ENCODE data around the gene GRK5.

Gene GRK5

GRCh38 chr10:119327096-119327745, 119.8 kb downstream of the GRK5 start:
- intact Hi-C loops (cut with DNase I) = no loop called here

GRCh38 chr10:119328223-119328622, 120.9 kb downstream of the GRK5 start:
- intact Hi-C loops (cut with DNase I) = no loop called here
- DNase-seq = peak in 1 of 10 donors; percentile 7

More at GRCh38 chr10:119327096-119327745, 119.8 kb downstream of the GRK5 start:
- DNase-seq = peak in 2 of 10 donors; percentile 54 to 63

GRCh38 chr10:119330342-119330741, 123.0 kb downstream of the GRK5 start:
- intact Hi-C loops (cut with DNase I) = no loop called here

GRCh38 chr10:119331061-119331460, 123.7 kb downstream of the GRK5 start:
- DNase-seq = peak in 2 of 10 donors; percentile 55 to 61

More at GRCh38 chr10:119330342-119330741, 123.0 kb downstream of the GRK5 start:
- peak in 1 of 10 donors; percentile 4 for DNase-seq

GRCh38 chr10:119333146-119333792, 125.9 kb downstream of the GRK5 start:
- intact Hi-C loops (cut with DNase I) = no loop called here
- peak in 2 of 10 donors; percentile 38 to 57 for DNase-seq

More at GRCh38 chr10:119331061-119331460, 123.7 kb downstream of the GRK5 start:
- intact Hi-C loops (cut with DNase I) = no loop called here

- intact Hi-C loops (cut with DNase I) = no loop called here
These were observed 128.4 kb downstream of the GRK5 start for GRCh38 chr10:119335671-119336353.

DNA sequence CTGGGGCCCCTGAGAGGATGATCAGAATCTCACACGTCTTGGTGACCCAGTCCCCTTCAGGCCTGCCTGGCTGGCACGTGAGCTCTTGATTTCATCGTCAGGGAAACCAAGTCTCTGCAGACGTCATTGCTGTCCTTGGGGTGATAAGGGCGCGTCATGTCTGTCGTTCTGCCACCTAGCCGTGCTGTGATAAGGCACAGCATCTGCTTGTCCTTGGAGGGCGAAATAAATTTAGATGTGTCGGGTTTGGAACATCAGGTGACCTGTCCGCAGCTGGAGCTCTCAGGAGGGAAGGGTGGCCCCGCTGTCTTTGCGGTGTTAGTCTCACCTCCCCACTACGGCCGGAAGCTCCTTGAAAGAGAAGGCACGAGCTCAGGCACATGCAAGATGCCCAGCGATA, 129.2 kb downstream of the GRK5 start:
- intact Hi-C loops (cut with DNase I) = no loop called here
- peak in 2 of 10 donors; percentile 52 for DNase-seq

More at GRCh38 chr10:119335671-119336353, 128.4 kb downstream of the GRK5 start:
- peak in 2 of 10 donors; percentile 32 to 54 for DNase-seq

DNA sequence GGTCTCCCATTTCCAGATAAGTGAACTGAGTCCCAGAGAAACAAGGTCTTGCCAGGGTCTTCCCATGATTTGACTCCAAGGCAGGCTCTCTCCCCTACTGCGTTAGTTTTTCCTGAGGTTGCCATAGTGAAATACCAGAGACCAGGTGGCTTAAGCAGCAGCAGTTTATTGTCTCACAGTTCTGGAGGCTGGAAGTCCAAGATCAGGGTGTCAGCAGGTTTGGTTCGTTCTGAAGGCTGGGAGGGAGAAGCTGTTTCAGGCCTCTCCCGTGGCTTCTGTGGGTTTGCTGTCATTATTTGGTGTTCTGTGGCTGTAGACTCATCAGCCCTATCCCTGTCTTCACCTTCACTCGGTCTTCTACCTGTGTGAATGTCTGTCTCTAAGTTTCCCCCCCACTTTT, 129.9 kb downstream of the GRK5 start:
- intact Hi-C loops (cut with DNase I) = no loop called here

GRCh38 chr10:119337796-119338432, 130.5 kb downstream of the GRK5 start:
- DNase-seq = no peak
- intact Hi-C loops (cut with DNase I) = no loop called here

More for the DNA sequence above, 129.9 kb downstream of the GRK5 start:
- DNase-seq = no peak

DNA sequence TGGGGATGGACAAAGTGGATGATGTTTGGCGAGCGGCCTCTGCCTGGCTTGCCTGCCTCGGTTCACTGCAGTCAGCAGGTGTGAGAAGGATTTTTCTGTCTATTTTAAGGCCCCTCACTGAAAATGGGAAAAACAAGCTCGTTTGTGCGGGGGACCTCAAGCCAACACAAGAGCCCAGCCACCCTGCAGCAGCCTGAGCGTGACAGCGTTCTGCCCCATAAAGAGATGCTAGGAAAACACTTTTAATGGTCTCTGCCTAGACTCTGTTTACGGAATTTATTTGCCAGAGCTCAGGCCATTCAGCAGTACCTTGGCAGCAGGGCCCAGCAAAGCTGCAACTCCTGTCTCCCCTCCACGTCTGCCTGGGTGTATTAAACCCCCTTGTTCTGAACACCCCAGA, 131.7 kb downstream of the GRK5 start:
- DNase-seq = peak in 2 of 10 donors; percentile 45 to 59
- intact Hi-C loops (cut with DNase I) = no loop called here

DNA sequence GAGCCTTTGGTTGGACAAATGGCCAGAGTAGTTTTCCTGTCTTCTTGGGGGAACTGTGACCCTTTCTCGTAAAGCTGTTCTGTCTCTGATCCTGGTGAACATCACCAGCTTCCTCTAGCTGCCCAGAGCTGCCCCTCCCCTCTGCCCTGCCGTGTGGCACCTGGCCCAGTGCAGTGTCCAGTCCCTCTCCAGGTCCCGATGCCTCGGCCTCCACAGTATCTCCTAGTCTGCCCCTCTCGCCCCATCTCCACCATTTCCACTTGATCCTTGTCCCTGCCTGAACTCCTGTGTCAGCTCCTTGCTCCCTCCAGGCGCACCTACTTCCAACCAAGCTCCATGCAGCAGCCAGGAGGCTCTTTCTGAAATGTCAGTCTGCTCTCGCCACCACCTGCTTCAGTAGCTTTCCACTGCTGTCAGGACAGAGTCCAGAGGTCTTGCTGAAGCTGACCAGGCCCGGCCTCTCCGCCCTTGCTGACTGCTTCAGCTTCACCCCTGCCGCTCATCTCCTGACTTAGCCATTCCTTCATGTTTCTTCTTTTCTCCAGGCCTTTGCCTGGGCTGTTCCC, 133.6 kb downstream of the GRK5 start:
- DNase-seq = peak in 1 of 10 donors; percentile 65
- intact Hi-C loops (cut with DNase I) = no loop called here

GRCh38 chr10:119341459-119342301, 134.3 kb downstream of the GRK5 start:
- DNase-seq = peak in 2 of 10 donors; percentile 11 to 64
- intact Hi-C loops (cut with DNase I) = no loop called here

GRCh38 chr10:119342335-119342734, 135.0 kb downstream of the GRK5 start:
- intact Hi-C loops (cut with DNase I) = no loop called here
- DNase-seq = peak in 1 of 10 donors; percentile 71

DNA sequence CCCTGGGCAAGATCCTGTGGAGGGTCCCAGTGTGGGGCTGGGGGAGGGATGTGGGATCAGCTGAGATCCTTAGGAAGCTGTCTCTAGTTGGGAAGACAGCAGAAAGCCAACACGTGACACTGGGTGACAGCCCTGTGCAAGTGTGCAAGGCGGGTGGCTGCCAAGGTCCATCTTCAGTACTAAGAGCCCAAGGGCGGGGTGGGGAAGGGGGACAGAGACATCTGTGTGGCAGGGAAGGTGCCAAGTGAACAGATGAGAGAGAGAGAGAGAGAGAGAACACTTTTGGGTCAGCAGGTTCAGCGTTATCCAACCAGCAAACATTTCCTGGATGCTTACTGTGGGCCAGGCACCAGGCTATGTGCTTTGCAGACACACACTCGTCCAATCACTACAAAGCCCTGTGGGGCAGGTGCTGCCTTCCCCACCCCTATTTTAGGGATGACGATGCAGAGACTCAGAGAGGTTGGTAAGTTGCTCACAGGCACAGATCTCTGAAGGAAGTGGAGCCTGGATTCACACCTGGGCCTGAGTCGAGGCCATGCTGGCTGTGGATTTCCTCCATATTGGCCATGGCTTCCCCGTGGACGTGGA, 135.7 kb downstream of the GRK5 start:
- peak in 1 of 10 donors; percentile 10 for DNase-seq
- intact Hi-C loops (cut with DNase I) = no loop called here

DNA sequence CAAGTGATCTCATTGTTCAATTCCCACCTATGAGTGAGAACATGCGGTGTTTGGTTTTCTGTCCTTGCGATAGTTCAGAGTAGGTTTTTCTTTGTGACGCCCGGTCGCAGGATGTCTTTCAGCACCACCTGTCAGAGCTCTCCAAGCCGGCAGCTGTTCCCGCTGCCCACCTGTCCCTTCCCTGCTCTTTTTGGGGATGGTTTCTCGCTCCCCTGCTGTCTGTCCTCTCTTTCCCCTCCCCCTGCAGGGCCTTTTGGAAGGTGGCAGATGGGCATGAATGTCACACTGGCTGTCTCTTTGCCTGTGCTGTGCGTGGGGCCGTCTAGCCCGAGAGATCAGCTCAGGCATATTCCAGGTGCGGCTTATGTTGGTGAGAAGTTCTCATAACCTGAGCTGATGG, 137.0 kb downstream of the GRK5 start:
- intact Hi-C loops (cut with DNase I) = no loop called here
- peak in 1 of 10 donors; percentile 17 for DNase-seq

- peak in 1 of 10 donors; percentile 63 for DNase-seq
- intact Hi-C loops (cut with DNase I) = no loop called here
These were observed 138.9 kb downstream of the GRK5 start for GRCh38 chr10:119346095-119346832.

DNA sequence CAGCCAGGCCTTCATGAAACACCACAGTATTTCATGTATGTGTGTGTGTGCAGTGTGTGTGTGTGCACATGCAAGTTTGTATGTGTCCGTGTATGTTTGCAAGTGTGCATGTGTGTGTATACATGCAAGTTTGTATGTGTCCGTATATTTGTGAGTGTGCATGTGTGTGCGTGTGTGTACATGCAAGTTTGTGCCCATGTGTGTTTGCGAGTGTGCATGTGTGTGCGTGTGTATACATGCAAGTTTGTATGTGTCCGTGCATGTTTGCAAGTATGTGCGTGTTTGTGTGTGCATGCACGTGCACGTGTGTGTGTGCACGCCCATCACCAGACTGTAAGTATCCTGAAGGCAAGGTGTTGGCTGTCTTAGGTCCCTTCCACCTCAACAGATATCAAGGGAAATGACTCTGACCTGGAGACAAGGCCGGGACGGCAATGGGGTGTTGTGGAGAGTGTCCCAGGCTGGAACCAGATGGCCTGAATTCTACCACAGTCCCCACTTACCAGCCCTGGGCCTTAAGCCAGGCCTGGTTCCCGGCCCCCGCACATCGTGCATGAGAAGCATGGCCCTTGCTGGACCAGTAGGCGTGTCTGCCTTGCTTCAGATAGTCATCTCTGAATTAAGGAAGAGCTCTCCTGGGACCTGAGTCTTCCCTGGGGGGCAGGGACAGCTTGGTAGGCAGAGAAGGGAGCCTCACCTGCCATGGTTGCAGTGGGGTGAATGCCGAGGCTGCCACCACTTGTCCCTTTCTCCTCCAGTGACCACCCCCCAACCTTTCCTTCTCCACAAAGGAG, 140.0 kb downstream of the GRK5 start:
- intact Hi-C loops (cut with DNase I) = no loop called here
- peak in 2 of 10 donors; percentile 7 to 46 for DNase-seq

GRCh38 chr10:119348106-119348505, 140.7 kb downstream of the GRK5 start:
- intact Hi-C loops (cut with DNase I) = no loop called here
- no peak for DNase-seq
